Measurements from ENCODE around the gene CELF2.

- TF ChIP-seq POLR2AphosphoS5 (IDR thresholded peaks at IDR 0.05; ENCODE audit: insufficient read depth in 1 of 2, low read depth in 1 of 2) = no peak
- no peak for TF ChIP-seq CTCF (IDR thresholded peaks at IDR 0.05)
These were observed 189.8 kb downstream of the CELF2 start for GRCh38 chr10:11207560-11207844.

Measured in vagina (tissue), 2 donors.